ENCODE data around the gene L2HGDH. TPM values are rescaled to one million over a fixed set of nuclear protein-coding genes. Genes with fewer than 3 reads are reported as not detected.

Gene L2HGDH
- total RNA-seq, 1 donor from 2014 or later, result 4.2 TPM

DNA sequence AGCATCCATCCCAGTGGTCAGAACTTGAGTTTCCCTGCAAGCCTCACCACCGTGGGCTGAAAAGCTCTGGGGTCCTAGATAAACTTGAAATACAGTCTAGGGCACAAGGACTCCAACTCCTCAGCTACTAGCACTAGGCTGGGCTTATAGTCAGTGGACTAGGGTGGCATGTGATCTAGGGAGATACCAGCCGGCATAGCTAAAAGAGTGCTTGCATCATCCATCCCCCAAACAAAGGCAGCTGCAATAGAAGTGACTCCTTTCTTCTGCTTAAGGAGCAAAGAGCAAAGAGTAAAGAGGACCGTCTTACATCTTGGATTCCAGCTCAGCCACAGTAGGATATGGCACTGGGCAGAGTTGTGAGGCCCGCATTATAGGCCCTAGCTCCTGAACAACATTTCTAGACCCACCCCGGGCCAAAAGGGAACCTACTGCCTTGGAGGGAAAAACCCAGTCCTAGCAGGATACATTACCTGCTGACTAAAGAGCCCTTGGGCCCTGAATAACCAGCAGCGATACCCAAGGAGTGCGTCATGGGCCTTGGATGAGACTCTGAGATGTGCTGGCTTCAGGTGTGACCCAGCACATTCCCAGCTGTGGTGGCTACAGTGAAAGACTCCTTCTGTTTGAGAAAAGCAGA, 62.8 kb downstream of the L2HGDH start:
- Histone ChIP-seq H3K9me3 (no peaks in the 10 kb centered on the region), H3K4me3 (no peak overlapping the region), H3K27ac (no peak overlapping the region), H3K27me3 (ENCODE audit: low read depth) (no peaks in the 10 kb centered on the region), H3K4me1 (no peaks in the 10 kb centered on the region), H3K36me3 (no peaks in the 10 kb centered on the region)
- TF ChIP-seq, protein P1, sequence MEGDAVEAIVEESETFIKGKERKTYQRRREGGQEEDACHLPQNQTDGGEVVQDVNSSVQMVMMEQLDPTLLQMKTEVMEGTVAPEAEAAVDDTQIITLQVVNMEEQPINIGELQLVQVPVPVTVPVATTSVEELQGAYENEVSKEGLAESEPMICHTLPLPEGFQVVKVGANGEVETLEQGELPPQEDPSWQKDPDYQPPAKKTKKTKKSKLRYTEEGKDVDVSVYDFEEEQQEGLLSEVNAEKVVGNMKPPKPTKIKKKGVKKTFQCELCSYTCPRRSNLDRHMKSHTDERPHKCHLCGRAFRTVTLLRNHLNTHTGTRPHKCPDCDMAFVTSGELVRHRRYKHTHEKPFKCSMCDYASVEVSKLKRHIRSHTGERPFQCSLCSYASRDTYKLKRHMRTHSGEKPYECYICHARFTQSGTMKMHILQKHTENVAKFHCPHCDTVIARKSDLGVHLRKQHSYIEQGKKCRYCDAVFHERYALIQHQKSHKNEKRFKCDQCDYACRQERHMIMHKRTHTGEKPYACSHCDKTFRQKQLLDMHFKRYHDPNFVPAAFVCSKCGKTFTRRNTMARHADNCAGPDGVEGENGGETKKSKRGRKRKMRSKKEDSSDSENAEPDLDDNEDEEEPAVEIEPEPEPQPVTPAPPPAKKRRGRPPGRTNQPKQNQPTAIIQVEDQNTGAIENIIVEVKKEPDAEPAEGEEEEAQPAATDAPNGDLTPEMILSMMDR (IDR thresholded peaks at IDR 0.05), result no peak
- ATAC-seq (no peak), DNase-seq (no peak)
- intact Hi-C loops (cut with DNase I), result no loop called here

DNA sequence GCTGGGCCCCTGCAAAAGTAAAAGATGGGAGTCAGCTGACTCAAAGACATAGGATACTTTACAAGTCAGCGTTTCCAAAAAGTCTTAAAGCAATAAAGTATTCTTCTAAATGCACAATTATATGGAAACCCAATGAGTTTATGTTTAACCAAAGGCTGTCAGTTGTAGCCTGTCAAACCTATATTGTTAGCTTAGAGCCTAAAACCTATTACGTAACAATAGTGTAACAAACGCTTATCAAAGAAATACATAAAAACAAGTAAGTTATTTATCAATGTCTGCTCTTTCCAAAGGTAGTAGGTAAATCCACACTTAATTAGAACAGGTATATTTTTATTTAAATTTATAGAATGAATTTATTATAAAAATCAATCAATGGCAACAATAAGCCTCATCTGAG, 64.8 kb downstream of the L2HGDH start:
- no peak overlapping the region for H3K27ac ChIP-seq
- no peak overlapping the region for H3K4me3 ChIP-seq
- H3K9me3 ChIP-seq, result no peaks in the 10 kb centered on the region
- H3K27me3 ChIP-seq (ENCODE audit: low read depth), result no peaks in the 10 kb centered on the region
- no peaks in the 10 kb centered on the region for H3K36me3 ChIP-seq
- no peak for ATAC-seq
- intact Hi-C loops (cut with DNase I), result no loop called here
- H3K4me1 ChIP-seq, result no peaks in the 10 kb centered on the region
- TF ChIP-seq, protein P1 (IDR thresholded peaks at IDR 0.05), result no peak
- no peak for DNase-seq

DNA sequence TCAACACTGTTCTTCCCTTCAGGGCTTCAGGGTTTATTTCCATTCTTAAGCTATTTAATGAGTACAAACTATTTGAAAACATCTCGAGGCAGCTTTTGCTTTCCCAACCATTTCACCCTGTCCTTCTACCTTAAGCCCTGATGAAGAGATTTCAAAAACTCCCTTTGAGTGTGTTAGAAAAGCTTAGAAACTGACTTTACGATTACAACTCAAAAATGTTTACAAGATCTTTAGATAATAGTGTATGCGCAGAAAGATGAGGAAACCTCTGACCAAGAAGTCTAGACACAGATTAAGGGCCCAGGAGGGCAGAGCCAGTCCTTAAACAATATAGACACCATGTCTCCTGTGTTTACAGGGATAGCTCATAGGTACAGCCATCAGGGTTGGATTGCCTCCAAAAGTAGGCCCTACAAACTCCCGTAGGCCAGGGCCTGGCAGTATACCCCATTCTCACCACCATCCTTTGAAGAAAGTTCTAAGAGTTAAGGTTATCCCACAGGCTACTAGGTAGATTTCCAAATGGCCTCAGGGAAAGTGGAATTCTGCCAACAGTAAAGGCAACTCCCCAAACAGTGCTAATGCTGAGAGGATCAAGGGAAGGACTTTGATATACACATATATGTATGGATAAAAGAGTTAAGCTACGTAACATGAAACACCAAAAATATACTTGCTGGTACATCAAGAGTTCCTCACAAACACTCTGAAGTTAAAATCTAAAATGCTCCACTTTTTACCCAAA, 69.3 kb downstream of the L2HGDH start:
- H3K27ac ChIP-seq, result no peak overlapping the region
- TF ChIP-seq, protein P1 (IDR thresholded peaks at IDR 0.05), result no peak
- H3K27me3 ChIP-seq (ENCODE audit: low read depth), result no peaks in the 10 kb centered on the region
- DNase-seq, result no peak
- H3K36me3 ChIP-seq, result no peaks in the 10 kb centered on the region
- no peaks in the 10 kb centered on the region for H3K4me1 ChIP-seq
- ATAC-seq, result no peak
- intact Hi-C loops (cut with DNase I), result no loop called here
- no peak overlapping the region for H3K4me3 ChIP-seq
- H3K9me3 ChIP-seq, result no peaks in the 10 kb centered on the region

DNA sequence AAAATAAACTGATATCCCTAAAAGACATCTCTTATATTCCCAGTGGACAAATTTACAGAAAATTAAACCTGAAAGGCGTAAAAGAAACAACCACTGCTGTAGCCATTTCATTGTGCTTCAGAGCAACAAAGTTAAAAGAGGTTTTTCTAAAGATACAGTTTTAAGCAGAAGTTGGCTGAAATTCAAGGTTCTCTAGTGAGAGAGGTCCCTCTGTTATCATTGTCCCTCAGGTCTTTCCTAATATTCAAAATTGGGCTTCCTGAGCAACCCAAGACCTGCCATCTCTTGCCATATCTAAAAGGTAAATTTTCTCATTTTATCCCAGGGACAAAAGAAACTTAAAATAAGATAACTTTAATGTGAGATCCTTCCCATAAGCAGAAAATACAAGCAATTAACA, 69.9 kb downstream of the L2HGDH start:
- Histone ChIP-seq H3K4me1 (no peaks in the 10 kb centered on the region), H3K27ac (no peak overlapping the region), H3K4me3 (no peak overlapping the region), H3K27me3 (ENCODE audit: low read depth) (no peaks in the 10 kb centered on the region), H3K36me3 (no peaks in the 10 kb centered on the region), H3K9me3 (no peaks in the 10 kb centered on the region)
- ATAC-seq, result no peak
- DNase-seq, result no peak
- intact Hi-C loops (cut with DNase I), result no loop called here
- TF ChIP-seq, protein P1 (IDR thresholded peaks at IDR 0.05), result no peak

DNA sequence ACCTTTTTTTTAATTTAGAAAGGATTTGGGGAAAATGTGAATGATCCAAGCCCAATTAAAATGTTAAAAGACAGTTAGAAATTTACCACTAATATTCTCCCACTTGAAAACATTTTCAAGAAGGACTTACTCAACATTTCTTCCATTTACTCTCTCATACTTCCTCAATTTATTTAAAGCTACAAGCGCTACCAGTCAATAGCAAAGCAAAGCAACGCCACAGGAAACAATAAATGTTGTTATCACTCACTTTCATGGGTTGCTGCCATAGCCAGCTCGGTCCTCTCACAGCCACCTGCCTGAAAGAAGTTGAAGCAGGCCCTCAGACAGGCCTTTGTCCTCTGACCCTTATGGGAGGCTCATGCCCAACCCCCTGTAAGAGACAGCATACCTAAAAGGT, 74.6 kb downstream of the L2HGDH start:
- Histone ChIP-seq H3K4me3 (no peak overlapping the region), H3K4me1 (peaks cover 4% of the 10 kb centered on the region), H3K36me3 (no peaks in the 10 kb centered on the region), H3K9me3 (no peaks in the 10 kb centered on the region), H3K27me3 (ENCODE audit: low read depth) (no peaks in the 10 kb centered on the region), H3K27ac (no peak overlapping the region)
- TF ChIP-seq, protein P1 (IDR thresholded peaks at IDR 0.05), result no peak
- intact Hi-C loops (cut with DNase I), result no loop called here
- DNase-seq (no peak), ATAC-seq (no peak)
